Measurements from ENCODE around the gene AGTRAP.

- TF ChIP-seq EZH2 (IDR thresholded peaks at IDR 0.05; ENCODE audit: low read length, missing control alignments) = no peak
- TF ChIP-seq, protein P1, sequence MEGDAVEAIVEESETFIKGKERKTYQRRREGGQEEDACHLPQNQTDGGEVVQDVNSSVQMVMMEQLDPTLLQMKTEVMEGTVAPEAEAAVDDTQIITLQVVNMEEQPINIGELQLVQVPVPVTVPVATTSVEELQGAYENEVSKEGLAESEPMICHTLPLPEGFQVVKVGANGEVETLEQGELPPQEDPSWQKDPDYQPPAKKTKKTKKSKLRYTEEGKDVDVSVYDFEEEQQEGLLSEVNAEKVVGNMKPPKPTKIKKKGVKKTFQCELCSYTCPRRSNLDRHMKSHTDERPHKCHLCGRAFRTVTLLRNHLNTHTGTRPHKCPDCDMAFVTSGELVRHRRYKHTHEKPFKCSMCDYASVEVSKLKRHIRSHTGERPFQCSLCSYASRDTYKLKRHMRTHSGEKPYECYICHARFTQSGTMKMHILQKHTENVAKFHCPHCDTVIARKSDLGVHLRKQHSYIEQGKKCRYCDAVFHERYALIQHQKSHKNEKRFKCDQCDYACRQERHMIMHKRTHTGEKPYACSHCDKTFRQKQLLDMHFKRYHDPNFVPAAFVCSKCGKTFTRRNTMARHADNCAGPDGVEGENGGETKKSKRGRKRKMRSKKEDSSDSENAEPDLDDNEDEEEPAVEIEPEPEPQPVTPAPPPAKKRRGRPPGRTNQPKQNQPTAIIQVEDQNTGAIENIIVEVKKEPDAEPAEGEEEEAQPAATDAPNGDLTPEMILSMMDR (conservative IDR thresholded peaks at IDR 0.05 in 1 of 2, IDR thresholded peaks at IDR 0.05 in 1 of 2; ENCODE audit: low read depth in 1 of 2, low read length in 2 of 2) = no peak
Observed at GRCh38 chr1:11757047-11757446, 21.1 kb downstream of the AGTRAP start.

Measured in fibroblast of lung (primary cell).